ENCODE measurements around the gene FURIN. TPM values are rescaled to one million over a fixed set of nuclear protein-coding genes. Genes with fewer than 3 reads are reported as not detected.

Gene FURIN
- total and polyA plus RNA-seq, 2 experiments from 2014 or later: 57.7 to 79.6 TPM

DNA sequence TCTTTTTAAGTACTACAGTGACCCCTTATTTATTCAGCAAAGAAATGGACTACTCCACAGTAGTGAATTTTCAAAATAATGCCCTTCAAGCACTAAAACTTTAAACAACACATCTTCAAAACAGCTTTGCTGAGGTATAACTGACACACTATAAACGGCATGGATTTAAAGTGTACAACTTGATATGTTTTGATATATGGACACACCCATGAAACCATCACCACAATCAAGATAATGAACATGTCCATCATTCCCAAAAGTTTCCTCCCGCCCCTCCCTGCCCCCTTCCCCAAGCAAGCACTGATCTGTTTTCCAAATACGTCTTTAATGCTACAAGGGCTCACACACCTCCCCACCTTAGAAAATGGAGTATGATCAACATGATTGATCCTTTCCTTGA is 1.6 kb upstream of the FURIN start:
- Histone ChIP-seq H3K4me1 (ENCODE audit: low read depth) (peaks cover 19% of the 10 kb centered on the region), H3K27ac (no peak overlapping the region), H3K9me3 (ENCODE audit: low read depth) (no peaks in the 10 kb centered on the region), H3K27me3 (no peaks in the 10 kb centered on the region), H3K36me3 (no peaks in the 10 kb centered on the region), H3K4me3 (no peak overlapping the region)
- no peak for DNase-seq (ENCODE audit: low read depth in 1 of 2, low spot score in 1 of 2)
- TF ChIP-seq, protein P1, sequence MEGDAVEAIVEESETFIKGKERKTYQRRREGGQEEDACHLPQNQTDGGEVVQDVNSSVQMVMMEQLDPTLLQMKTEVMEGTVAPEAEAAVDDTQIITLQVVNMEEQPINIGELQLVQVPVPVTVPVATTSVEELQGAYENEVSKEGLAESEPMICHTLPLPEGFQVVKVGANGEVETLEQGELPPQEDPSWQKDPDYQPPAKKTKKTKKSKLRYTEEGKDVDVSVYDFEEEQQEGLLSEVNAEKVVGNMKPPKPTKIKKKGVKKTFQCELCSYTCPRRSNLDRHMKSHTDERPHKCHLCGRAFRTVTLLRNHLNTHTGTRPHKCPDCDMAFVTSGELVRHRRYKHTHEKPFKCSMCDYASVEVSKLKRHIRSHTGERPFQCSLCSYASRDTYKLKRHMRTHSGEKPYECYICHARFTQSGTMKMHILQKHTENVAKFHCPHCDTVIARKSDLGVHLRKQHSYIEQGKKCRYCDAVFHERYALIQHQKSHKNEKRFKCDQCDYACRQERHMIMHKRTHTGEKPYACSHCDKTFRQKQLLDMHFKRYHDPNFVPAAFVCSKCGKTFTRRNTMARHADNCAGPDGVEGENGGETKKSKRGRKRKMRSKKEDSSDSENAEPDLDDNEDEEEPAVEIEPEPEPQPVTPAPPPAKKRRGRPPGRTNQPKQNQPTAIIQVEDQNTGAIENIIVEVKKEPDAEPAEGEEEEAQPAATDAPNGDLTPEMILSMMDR (IDR thresholded peaks at IDR 0.05; ENCODE audit: low read depth, low read length): no peak

DNA sequence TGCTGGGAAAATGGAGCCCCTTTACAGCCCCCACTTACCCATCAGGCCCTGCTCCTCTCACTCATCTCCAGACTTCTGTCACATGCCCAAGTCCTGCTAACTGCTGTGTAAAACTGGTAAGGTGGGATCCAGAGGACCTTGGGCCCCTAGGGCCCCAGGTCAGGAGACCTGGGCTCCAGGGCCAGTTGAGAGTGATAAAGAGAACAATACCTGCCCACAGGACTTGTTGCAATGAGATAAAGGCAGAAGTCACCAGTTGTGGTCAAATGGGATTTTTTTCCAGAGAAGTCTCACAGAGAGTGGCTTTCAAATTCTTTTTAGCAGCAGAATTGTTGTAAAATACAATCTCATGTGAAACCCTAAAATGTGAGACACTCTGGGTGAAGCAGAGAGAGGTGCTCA is 753 bp downstream of the FURIN start:
- Histone ChIP-seq H3K4me3 (no peak overlapping the region), H3K9me3 (ENCODE audit: low read depth) (no peaks in the 10 kb centered on the region), H3K36me3 (no peaks in the 10 kb centered on the region), H3K4me1 (ENCODE audit: low read depth) (peaks cover 37% of the 10 kb centered on the region), H3K27me3 (no peaks in the 10 kb centered on the region), H3K27ac (peak overlapping the region; percentile 73)
- DNase-seq (ENCODE audit: low read depth in 1 of 2, low spot score in 1 of 2): no peak
- TF ChIP-seq, protein P1 (IDR thresholded peaks at IDR 0.05; ENCODE audit: low read depth, low read length): no peak

DNA sequence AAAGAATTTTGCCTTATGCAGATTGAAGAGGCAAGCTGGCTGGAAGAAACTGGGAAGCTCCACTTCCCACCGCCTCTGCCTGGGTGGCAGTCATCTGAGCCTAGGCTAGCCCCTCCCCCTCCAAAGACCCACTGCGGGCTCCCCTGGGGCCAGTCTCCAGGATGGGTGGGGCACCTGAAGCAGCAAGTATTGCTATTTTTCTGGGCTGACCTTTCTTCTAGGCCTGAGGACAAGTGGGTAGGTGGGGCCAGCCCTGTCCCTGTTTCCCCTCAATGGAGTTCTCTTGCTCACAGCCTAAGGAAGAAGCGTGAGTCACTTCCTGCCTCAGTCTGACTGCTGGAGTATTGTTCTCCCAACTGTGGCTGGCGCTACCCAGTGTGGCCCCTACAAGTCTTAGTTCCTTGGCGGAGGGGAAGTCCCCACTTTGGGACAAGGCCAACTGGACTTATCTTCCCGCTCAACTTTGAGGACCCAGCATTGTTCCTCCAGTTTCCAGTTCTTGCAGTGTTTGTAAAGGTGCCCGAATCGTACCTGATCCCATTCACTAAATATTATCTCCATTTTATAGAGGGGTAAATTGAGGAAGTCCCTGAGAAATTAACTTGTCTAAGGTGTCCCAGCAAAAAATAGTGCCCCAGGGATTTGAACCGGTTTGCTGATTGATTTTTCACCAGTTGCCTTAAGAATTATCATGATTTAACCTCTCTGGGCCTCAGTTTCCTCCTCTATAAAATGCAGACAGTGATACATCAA is 1.4 kb downstream of the FURIN start:
- Histone ChIP-seq H3K36me3 (no peaks in the 10 kb centered on the region), H3K4me3 (no peak overlapping the region), H3K27ac (peak overlapping the region; percentile 99), H3K4me1 (ENCODE audit: low read depth) (peaks cover 41% of the 10 kb centered on the region), H3K9me3 (ENCODE audit: low read depth) (no peaks in the 10 kb centered on the region), H3K27me3 (no peaks in the 10 kb centered on the region)
- DNase-seq (ENCODE audit: low read depth in 1 of 2, low spot score in 1 of 2): peak; percentile 85 to 89
- TF ChIP-seq, protein P1 (IDR thresholded peaks at IDR 0.05; ENCODE audit: low read depth, low read length): no peak

DNA sequence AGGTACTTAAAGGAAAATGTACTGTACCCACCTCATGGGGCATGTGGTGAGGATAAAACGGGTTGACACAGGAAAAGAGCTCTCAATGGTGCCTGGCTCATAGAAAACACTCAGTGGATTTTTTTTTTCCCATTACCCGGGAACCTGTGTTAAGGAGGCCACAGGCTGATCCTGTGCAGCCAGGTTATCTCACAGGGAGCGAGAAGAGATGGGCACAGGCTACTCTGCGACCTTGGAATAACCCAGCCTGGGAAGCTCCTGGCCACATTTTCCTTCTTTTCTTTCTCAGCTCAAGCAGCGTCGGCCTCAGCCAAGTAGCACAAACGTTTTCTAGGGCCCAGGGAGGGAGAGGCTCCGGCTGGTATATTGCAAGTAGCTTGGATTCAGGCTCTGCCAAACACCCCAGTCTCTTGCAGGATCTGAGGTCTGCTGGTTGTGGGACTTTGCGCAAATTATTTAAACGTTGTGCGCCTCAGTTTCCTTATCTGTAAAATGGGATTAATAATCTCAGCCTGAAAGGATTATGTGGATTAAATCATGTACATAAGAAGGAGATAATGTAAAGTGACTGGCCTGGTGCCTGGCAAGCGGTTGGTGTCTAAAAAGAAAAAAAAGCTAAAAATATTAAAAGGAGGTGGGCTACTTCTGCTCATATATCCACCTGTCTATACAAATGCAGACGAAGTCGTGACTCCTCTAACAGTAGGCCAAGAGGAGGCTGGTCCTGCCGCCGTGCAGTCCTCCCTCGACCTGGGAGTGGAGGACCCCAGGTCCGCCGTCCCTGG is 2.2 kb downstream of the FURIN start:
- no peaks in the 10 kb centered on the region for H3K9me3 ChIP-seq (ENCODE audit: low read depth)
- DNase-seq (ENCODE audit: low read depth in 1 of 2, low spot score in 1 of 2): peak; percentile 31 to 54
- H3K4me1 ChIP-seq (ENCODE audit: low read depth): peaks cover 41% of the 10 kb centered on the region
- TF ChIP-seq, protein P1 (IDR thresholded peaks at IDR 0.05; ENCODE audit: low read depth, low read length): no peak
- no peaks in the 10 kb centered on the region for H3K27me3 ChIP-seq
- H3K4me3 ChIP-seq: peak overlapping the region; percentile 69
- H3K27ac ChIP-seq: peak overlapping the region; percentile 99
- H3K36me3 ChIP-seq: no peaks in the 10 kb centered on the region

DNA sequence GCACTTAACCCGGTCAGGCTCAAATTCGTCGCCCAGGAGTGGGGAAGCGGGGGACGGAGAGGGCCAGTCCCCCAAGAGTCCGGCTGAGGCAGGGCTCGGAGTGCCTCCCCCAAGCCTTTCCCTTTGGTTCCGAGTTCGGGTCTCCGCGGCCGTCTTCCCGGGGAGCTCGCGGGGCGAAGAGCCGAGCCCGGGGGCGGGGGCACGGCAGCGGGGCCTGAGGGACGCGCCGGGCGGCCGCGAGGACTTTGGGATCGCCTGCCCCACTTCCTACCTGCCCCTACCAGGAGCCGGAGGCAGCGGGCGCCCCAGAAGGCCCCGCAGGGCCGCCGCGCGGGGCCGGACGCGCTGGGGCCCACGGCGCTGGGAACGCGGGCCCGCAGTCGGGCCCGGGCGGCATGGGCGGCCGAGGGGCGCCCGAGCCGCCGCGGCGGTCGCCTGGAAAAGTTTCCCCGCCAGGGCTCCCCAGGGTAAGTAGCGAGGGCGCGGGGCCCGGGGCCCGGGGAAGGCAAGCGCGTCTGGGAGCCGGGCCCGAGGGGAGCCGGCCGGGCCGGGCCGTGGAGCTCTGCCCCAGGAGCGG is 2.8 kb downstream of the FURIN start:
- Histone ChIP-seq H3K4me3 (peak overlapping the region; percentile 69), H3K27me3 (no peaks in the 10 kb centered on the region), H3K4me1 (ENCODE audit: low read depth) (peaks cover 40% of the 10 kb centered on the region), H3K9me3 (ENCODE audit: low read depth) (no peaks in the 10 kb centered on the region), H3K27ac (peak overlapping the region; percentile 99), H3K36me3 (peaks cover under 1% of the 10 kb centered on the region)
- TF ChIP-seq, protein P1 (IDR thresholded peaks at IDR 0.05; ENCODE audit: low read depth, low read length): no peak
- peak in 1 of 2 donors; percentile 61 for DNase-seq (ENCODE audit: low read depth in 1 of 2, low spot score in 1 of 2)

Data from cardiac muscle cell (in vitro differentiated cells and primary cell).